GM12878 (cell line): Measurements from ENCODE around the gene TSC2. TPM values are rescaled to one million over a fixed set of nuclear protein-coding genes. Genes with fewer than 3 reads are reported as not detected.

ENCODE experiments used
- ATAC-seq: fragments of 200-7000 bp; cut with Tn5 transposase; 3 replicates; pipeline ENCODE4 v1.9.1; 2020; ENCODE audit warnings: mild to moderate bottlenecking, moderate library complexity
- BruUV-seq: library from RNA; stranded (reverse); fragments of 400-500 nt; replicated peaks from 2 replicates; lab custom pipeline; 2021; lab: Mats Ljungman, UMichigan
- CTCF ChIA-PET: fragments of 300-600 bp; sonication (Branson Sonifier 250); formaldehyde crosslinking; extraction: SDS; loops from one replicate; lab custom pipeline; 2021; ENCODE audit warnings: inconsistent platforms; lab: Yijun Ruan, JAX
- POLR2A ChIA-PET: fragments of 350-600 bp; formaldehyde crosslinking; extraction: SDS; loops from one replicate; lab custom pipeline; 2021; ENCODE audit warnings: inconsistent platforms; lab: Charles Lee
- RAD21 ChIA-PET: fragments of 300-600 bp; sonication (Branson Sonifier 250); formaldehyde crosslinking; loops from one replicate; lab custom pipeline; 2023; ENCODE audit warnings: antibody characterized with exemption; ENCODE audit not compliant: unreplicated experiment; lab: Charles Lee
- SMC1A ChIA-PET: fragments of 300-600 bp; sonication (Branson Sonifier 250); formaldehyde crosslinking; loops from one replicate; lab custom pipeline; 2023; ENCODE audit not compliant: unreplicated experiment, uncharacterized antibody; lab: Charles Lee
- DNase-seq: peaks from one replicate; pipeline ENCODE4 v3.0.0-alpha.2; 2011; ENCODE audit warnings: low read depth, low spot score
- FAIRE-seq: peaks from 3 replicates; lab custom pipeline; 2011; peaks lifted over from hg19 to GRCh38; lab: Jason Lieb, UNC
- H2AFZ ChIP-seq: 2 replicates; pipeline ENCODE4 v1.6.0; 2011; ENCODE audit warnings: low read depth, low read length, control low read depth; ENCODE audit not compliant: control insufficient read depth
- H3K27ac ChIP-seq: 2 replicates; pipeline ENCODE4 v1.5.1; 2011; ENCODE audit warnings: control low read depth; ENCODE audit not compliant: control insufficient read depth, insufficient read depth
- H3K27me3 ChIP-seq, 2 experiments: replicated peaks in 1 of 2; 2 replicates each; pipeline versions ENCODE4 v1.6.0 to v1.6.1; 2011; ENCODE audit warnings: low read length in 1 of 2; ENCODE audit not compliant: control insufficient read depth in 2 of 2, insufficient read depth in 2 of 2
- H3K36me3 ChIP-seq, 2 experiments: 2 replicates each; pipeline ENCODE4 v1.5.1; 2011; ENCODE audit warnings: low read length in 1 of 2; ENCODE audit not compliant: control insufficient read depth in 2 of 2, insufficient read depth in 2 of 2
- H3K4me1 ChIP-seq: 2 replicates; pipeline ENCODE4 v1.6.1; 2011; ENCODE audit warnings: mild to moderate bottlenecking, low read length, moderate library complexity, mixed read lengths; ENCODE audit not compliant: control insufficient read depth, insufficient read depth
- H3K4me2 ChIP-seq: 2 replicates; pipeline ENCODE4 v1.6.0; 2011; ENCODE audit warnings: control low read depth; ENCODE audit not compliant: control insufficient read depth, insufficient read depth
- H3K4me3 ChIP-seq: fragments of 200-600 bp; sonication (generic); 2 replicates; pipeline ENCODE4 v1.5.1; 2016
- H3K79me2 ChIP-seq: 2 replicates; pipeline ENCODE4 v1.6.0; 2011; ENCODE audit warnings: low read length; ENCODE audit not compliant: control insufficient read depth, insufficient read depth
- H3K9ac ChIP-seq: 2 replicates; pipeline ENCODE4 v1.8.0; 2011; ENCODE audit warnings: low read length, control low read depth, mixed read lengths; ENCODE audit not compliant: control insufficient read depth, insufficient read depth
- H3K9me3 ChIP-seq: replicated peaks from 3 replicates; pipeline ENCODE4 v1.5.1; 2011; ENCODE audit warnings: mild to moderate bottlenecking, low read length; ENCODE audit not compliant: control insufficient read depth, insufficient read depth
- H4K20me1 ChIP-seq: 2 replicates; pipeline ENCODE4 v1.6.0; 2011; ENCODE audit not compliant: control insufficient read depth, insufficient read depth
- NFXL1 ChIP-seq: fragments of 450-650 bp; IDR thresholded peaks from 2 replicates; pipeline ENCODE4 v1.6.1; 2017; ENCODE audit warnings: antibody characterized with exemption, mild to moderate bottlenecking, borderline replicate concordance
- STAT1 ChIP-seq: fragments of 450-650 bp; conservative IDR thresholded peaks from 2 replicates; pipeline ENCODE4 v1.6.1; 2014; ENCODE audit warnings: antibody characterized with exemption, mild to moderate bottlenecking
- SUZ12 ChIP-seq: fragments of 200-600 bp; sonication (generic); IDR thresholded peaks from one replicate; pipeline ENCODE4 v1.6.1; 2018; ENCODE audit warnings: antibody characterized with exemption, mild to moderate bottlenecking; ENCODE audit not compliant: unreplicated experiment
- WGBS: methylation state at CpG from one replicate; pipeline ENCODE4 v1.1.6; 2016; ENCODE audit warnings: low lambda C conversion rate; ENCODE audit not compliant: insufficient replicate concordance, insufficient coverage; ENCODE audit errors: missing lambda C conversion rate; 5-methylcytosine and 5-hydroxymethylcytosine counted together
- in situ Hi-C: fragments of 300-500 bp; cut with MboI; formaldehyde crosslinking; loops from 9 replicates; pipeline ENCODE4 v1.14.3; 2018; ENCODE audit warnings: mixed read lengths
- intact Hi-C: fragments of 100-400 bp; cut with micrococcal nuclease; formaldehyde crosslinking; loops from one replicate; pipeline ENCODE4 v1.14.2; 2022; ENCODE audit not compliant: unreplicated experiment
- polyA plus RNA-seq, 11 experiments: library from polyadenylated mRNA; depleted of rRNA in 4 of 11; unstranded in 6 of 11; stranded (reverse) in 5 of 11; fragments of >200 nt; fragmentation: Nextera tagmentation in 4 of 11; fragmentation: Illumina TruSeq in 1 of 11; extraction: Ambion mirVana in 4 of 11; extraction: Trizol in 1 of 11; gene quantifications; 1 replicate in 1 of 11; 2 replicates in 10 of 11; pipeline versions ENCODE4 v1.2.1 to v1.2.3, GENCODE V29; 2011 to 2016; ENCODE audit warnings: inconsistent platforms in 2 of 11, missing spikeins in 2 of 11, low read depth in 1 of 11
- total RNA-seq, 4 experiments: library from RNA; depleted of rRNA in 3 of 4; stranded (reverse); fragments of >200 nt in 3 of 4; fragmentation: Illumina TruSeq in 1 of 4; extraction: Trizol in 1 of 4; gene quantifications; 2 replicates each; pipeline versions ENCODE4 v1.2.1 to v1.2.3, GENCODE V29; 2013 to 2021
- TF ChIP-seq, protein P1 (sequence below): fragments of 450-650 bp; IDR thresholded peaks from 2 replicates; pipeline ENCODE4 v1.6.1; 2017; ENCODE audit warnings: mild to moderate bottlenecking
- TF ChIP-seq, protein P2 (sequence below): IDR thresholded peaks from 2 replicates; pipeline ENCODE4 v1.6.1; 2011; ENCODE audit warnings: borderline replicate concordance, low read depth, mild to moderate bottlenecking, moderate library complexity, mixed read lengths, low read length; ENCODE audit not compliant: insufficient read depth; ENCODE audit errors: extremely low read length
- TF ChIP-seq, protein P3 (sequence below): IDR thresholded peaks from 2 replicates; pipeline ENCODE4 v1.6.1; 2011; ENCODE audit warnings: low read depth, low read length, improper control_type of control experiment, borderline replicate concordance
- TF ChIP-seq, protein P4 (sequence below): fragments of 450-650 bp; formaldehyde crosslinking; IDR thresholded peaks from 2 replicates; pipeline ENCODE4 v1.4.0; 2022; ENCODE audit warnings: mild to moderate bottlenecking, moderate library complexity

TSC2 gene
- total and polyA plus RNA-seq, 10 of the 15 experiments (the other 5 are each of a cell fraction or from before 2014, with no cell fraction given): 1.6 to 77.0 (median 21.6) TPM

DNA sequence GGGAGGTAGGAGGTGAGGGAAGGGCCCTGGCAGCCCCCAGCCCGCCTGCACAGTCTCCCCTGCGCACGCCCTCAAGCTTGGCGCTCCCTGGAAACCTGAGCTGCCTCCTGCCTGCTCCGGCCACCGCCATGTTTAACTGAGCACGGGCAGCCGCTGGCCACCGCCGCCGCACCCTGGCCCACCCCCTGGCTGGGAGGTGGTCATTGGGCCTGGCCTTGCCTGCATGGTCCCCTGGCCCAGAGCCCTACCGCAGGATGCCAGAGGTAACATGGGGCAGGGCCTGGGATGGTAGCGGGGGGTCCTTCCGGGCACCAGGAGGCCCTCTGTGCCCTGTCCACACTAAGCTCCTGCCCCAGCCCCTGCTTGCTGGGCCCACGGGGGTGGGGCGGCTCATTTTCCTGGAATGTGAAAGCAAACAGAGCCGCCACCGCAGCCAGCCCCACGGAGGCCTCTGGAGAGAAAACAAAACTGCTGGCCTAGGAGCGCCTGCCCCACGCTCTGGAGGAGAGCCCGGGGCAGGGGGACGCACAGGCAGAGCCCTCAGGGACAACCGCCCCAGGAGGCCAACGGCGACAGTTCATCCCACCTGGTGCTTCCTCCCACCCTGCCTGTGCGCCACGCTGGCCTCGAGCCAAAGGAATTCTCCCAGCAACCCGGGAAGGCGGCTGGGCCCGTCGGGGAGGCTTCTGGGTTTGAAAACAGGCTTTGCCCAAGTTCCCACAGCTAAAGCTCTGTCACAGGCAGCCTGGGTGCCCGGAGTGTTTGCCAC, 12.2 kb upstream of the TSC2 start:
- no peak for TF ChIP-seq SUZ12
- TF ChIP-seq, protein P1, sequence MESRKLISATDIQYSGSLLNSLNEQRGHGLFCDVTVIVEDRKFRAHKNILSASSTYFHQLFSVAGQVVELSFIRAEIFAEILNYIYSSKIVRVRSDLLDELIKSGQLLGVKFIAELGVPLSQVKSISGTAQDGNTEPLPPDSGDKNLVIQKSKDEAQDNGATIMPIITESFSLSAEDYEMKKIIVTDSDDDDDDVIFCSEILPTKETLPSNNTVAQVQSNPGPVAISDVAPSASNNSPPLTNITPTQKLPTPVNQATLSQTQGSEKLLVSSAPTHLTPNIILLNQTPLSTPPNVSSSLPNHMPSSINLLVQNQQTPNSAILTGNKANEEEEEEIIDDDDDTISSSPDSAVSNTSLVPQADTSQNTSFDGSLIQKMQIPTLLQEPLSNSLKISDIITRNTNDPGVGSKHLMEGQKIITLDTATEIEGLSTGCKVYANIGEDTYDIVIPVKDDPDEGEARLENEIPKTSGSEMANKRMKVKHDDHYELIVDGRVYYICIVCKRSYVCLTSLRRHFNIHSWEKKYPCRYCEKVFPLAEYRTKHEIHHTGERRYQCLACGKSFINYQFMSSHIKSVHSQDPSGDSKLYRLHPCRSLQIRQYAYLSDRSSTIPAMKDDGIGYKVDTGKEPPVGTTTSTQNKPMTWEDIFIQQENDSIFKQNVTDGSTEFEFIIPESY: no peak
- TF ChIP-seq, protein P2, sequence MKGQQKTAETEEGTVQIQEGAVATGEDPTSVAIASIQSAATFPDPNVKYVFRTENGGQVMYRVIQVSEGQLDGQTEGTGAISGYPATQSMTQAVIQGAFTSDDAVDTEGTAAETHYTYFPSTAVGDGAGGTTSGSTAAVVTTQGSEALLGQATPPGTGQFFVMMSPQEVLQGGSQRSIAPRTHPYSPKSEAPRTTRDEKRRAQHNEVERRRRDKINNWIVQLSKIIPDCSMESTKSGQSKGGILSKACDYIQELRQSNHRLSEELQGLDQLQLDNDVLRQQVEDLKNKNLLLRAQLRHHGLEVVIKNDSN: no peak
- no peak for TF ChIP-seq STAT1
- TF ChIP-seq, protein P3, sequence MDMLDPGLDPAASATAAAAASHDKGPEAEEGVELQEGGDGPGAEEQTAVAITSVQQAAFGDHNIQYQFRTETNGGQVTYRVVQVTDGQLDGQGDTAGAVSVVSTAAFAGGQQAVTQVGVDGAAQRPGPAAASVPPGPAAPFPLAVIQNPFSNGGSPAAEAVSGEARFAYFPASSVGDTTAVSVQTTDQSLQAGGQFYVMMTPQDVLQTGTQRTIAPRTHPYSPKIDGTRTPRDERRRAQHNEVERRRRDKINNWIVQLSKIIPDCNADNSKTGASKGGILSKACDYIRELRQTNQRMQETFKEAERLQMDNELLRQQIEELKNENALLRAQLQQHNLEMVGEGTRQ: no peak
- TF ChIP-seq NFXL1: no peak
- TF ChIP-seq, protein P4, sequence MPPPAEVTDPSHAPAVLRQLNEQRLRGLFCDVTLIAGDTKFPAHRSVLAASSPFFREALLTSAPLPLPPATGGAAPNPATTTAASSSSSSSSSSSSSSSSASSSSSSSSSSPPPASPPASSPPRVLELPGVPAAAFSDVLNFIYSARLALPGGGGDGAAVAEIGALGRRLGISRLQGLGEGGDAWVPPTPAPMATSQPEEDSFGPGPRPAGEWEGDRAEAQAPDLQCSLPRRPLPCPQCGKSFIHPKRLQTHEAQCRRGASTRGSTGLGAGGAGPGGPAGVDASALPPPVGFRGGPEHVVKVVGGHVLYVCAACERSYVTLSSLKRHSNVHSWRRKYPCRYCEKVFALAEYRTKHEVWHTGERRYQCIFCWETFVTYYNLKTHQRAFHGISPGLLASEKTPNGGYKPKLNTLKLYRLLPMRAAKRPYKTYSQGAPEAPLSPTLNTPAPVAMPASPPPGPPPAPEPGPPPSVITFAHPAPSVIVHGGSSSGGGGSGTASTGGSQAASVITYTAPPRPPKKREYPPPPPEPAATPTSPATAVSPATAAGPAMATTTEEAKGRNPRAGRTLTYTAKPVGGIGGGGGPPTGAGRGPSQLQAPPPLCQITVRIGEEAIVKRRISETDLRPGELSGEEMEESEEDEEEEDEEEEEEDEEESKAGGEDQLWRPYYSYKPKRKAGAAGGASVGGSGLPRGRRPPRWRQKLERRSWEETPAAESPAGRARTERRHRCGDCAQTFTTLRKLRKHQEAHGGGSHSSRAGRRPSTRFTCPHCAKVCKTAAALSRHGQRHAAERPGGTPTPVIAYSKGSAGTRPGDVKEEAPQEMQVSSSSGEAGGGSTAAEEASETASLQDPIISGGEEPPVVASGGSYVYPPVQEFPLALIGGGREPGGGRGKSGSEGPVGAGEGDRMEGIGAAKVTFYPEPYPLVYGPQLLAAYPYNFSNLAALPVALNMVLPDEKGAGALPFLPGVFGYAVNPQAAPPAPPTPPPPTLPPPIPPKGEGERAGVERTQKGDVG (CRISPR knock-in tag): no peak
- Histone ChIP-seq H3K9me3 (no peaks in the 10 kb centered on the region), H4K20me1 (no peaks in the 10 kb centered on the region), H3K27ac (no peak overlapping the region), H3K4me2 (no peak overlapping the region), H3K4me1 (no peaks in the 10 kb centered on the region), H3K27me3 (no peaks in the 10 kb centered on the region), H3K9ac (no peak overlapping the region), H3K79me2 (no peaks in the 10 kb centered on the region), H3K36me3 (no peaks in the 10 kb centered on the region), H3K4me3 (no peak overlapping the region), H2AFZ (no peak overlapping the region)
- no peak for FAIRE-seq
- POLR2A ChIA-PET: no interaction called here
- DNase-seq: no peak
- CTCF ChIA-PET: interaction anchor here (1.0 kb wide), 1 partner anchor 14 kb away, joined by 3 read pairs; no protein-coding TSS in a partner anchor
- WGBS: 67% methylated on average over 34 of the region's 34 CpGs
- intact Hi-C loops: no loop called here
- no peak for ATAC-seq
- SMC1A ChIA-PET: no interaction called here
- in situ Hi-C loops: no loop called here
- RAD21 ChIA-PET: no interaction called here
- no TSS peak for BruUV-seq
